OCI-LY3 (cell line): Measurements from ENCODE around the gene ZBTB48.

Experiments used
- CTCF ChIP-seq: fragments of 200-600, 300-600 bp; sonication (generic); IDR thresholded peaks from 2 replicates; pipeline ENCODE4 v1.5.1; 2014; ENCODE audit warnings: antibody characterized with exemption, low read length, low read depth
- EZH2phosphoT487 ChIP-seq: fragments of 200-600 bp; shearing (Covaris generic); IDR thresholded peaks from 2 replicates; pipeline ENCODE4 v1.6.1; 2018; ENCODE audit warnings: antibody characterized with exemption, mixed run types, low read depth

GRCh38 chr1:6622396-6623152 lies 42.8 kb downstream of the ZBTB48 start:
- no peak for TF ChIP-seq EZH2phosphoT487
- no peak for TF ChIP-seq CTCF
